Stimulated activated CD4-positive, alpha-beta T cell treated with anti-CD3 and anti-CD28 coated beads, Interleukin-4, amount 100 ng/mL, for 48 hours (primary cell): ENCODE data around the gene WDR90.

Experiments used
- DNase-seq, 2 donors: peaks; one replicate each; pipeline ENCODE4 v3.0.0-alpha.2; 2020; ENCODE audit warnings: low read depth in 2 of 2

The WDR90 gene

DNA sequence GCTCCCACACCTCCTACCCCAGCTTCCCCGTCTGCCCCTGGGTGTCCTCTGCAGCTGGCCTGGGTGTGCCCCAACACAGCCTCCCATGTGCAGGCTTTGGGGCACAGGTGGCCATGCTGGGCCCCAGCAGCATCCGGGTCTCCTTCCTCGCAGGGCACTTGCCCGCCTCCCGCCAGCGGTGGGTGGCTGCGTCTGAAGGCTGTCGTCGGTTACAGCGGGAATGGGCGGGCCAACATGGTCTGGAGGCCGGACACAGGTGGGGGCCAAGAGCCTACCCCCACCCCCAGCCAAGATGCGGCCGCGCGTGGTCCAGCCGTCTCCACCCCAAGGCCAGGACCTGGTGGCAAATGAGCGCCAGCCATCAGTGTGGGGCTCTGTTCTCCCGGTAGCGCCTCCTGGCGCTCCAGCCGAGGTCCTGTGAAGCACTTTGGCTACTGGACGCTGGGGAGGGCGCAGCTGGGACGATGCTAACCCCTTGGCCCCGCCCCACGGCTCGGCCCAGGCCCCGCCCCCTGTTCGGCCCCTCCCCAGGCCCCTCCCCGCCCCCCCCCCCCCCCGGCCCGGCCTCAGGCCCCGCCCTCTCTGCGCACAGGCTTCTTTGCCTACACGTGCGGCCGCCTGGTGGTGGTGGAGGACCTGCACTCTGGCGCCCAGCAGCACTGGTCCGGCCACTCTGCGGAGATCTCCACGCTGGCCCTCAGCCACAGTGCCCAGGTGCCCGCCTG is 11.5 kb downstream of the WDR90 start:
- peak in 1 of 2 donors; percentile 67 for DNase-seq

DNA sequence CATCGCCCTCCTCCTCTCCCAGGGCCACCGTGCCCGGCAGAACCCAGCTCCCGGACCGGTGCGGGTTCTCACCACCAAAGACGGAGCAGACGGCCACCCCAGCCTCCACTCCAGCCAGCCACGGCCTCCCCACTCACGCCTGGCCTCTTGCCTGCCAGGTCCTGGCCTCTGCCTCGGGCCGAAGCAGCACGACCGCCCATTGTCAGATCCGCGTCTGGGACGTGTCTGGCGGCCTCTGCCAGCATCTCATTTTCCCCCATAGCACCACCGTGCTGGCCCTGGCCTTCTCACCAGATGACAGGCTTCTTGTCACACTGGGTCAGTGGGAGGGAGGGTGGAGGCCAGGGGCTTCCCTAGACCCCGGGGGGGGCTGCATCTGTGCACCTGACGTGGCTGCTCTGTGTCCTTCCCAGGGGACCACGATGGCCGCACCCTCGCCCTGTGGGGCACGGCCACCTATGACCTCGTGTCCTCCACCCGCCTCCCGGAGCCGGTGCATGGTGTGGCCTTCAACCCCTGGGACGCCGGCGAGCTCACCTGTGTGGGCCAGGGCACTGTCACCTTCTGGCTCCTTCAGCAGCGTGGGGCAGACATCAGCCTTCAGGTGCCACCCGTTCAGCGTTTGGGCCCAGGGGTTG is 12.1 kb downstream of the WDR90 start:
- no peak for DNase-seq

DNA sequence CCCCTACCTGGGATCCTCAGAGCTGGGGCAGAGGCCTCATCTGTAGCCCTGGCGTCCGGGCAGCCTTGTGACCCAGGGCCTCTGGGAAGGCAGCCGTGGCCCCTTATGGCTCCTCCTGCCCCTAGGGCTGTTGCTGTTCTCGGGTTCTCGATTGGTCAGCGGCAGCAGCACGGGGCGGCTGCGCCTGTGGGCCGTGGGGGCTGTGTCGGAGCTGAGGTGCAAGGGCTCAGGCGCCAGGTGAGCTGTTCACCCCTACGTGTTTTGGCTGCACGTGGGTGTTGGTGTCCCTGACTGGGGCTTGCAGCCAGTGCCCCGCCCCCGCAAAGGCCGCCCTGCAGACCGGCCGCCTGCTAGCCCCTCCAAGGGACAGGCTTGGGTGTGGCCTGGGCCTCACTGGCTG is 12.9 kb downstream of the WDR90 start:
- no peak for DNase-seq

DNA sequence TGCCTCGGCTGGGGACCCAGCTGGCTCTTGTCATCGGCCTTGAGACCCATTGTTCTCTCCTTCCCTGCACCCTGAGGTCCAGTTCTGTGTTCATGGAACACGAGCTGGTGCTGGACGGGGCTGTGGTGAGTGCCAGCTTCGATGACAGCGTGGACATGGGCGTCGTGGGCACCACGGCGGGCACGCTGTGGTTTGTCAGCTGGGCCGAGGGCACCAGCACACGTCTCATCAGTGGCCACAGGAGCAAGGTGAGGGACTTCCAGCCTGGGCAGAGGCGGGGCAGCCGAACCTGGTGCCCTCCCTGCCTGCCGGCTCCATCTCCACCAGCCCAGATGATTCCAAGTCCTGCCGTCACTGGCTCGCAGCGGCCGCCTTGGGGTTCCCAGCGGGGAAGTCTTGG is 13.4 kb downstream of the WDR90 start:
- DNase-seq = no peak

DNA sequence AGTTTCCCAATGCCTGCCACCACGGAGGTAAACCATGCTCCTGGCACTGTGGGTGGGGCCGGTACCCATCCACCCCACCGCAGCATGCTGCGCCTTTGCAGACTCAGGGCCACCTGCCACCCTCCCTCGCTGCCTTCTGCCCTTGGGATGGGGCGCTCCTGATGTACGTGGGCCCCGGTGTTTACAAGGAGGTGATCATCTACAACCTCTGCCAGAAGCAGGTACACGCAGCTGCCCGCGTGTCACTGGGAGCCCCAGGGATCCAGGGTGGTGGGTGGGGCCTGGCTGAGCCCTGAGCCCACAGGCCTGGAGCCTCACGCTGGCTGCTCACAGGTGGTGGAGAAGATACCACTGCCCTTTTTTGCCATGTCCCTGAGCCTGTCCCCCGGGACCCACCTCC is 17.4 kb downstream of the WDR90 start:
- DNase-seq = no peak

DNA sequence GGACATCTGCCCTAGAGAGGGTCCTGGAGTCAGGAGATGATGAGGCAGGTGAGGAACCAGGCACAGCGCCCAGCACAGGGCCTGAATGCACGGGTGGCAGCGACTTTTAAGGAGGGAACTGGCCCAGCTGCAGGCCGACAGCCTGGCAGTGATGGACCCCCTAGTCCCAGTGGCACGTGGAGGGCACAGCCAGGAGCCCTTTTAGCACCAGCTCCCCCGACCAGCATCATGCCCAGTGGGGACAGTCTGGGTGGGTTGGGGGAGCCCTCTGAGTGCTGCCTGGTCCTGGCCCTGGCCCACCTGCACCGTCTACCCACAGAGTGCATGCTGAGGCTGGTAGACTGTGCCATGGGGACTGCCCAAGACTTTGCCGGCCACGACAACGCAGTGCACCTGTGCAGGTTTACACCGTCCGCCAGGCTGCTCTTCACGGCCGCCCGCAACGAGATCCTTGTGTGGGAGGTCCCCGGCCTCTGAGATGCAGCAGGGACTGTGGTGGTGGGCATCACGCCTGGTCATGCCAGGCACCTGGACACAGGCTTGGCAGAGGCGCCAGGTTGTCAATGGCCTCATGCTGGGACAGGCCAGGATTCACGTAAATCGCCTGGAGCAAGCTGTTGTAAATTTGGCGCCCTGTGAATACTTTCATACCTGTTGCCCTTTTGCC is 18.1 kb downstream of the WDR90 start:
- no peak for DNase-seq

DNA sequence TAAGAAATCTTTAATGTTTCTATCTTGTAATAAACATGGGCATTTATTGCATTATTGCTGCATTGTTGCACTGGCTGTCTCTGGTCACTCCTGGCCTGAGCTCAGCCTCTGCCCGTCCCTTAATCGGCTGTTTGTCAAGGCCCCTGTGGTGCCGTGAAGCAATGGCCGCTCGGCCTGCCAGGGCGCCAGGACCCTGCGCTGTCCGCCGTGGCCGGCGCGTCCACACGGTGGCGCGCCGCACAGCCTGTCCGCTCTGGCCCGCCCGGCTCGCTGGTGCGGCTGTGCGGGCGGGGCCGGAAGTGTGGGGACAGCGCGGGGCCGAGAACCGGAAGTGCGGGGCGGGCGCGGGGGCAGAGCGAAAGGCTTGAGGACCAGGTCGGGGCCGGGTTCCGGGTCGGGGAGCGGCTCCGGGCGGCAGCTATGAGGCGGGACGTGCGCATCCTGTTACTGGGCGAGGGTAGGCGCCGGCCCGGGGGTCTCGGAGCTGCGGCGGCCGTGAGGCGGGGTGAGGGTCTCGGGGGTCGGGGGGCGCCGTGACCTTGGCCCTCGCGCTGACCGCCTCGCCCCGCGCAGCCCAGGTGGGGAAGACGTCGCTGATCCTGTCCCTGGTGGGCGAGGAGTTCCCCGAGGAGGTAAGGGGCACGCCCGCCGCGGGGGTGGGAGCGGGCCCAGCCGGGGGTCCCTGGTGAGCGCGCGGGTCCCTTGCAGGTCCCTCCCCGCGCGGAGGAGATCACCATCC is 18.8 kb downstream of the WDR90 start, which contains the start of gene RHOT2:
TSS of gene RHOT2 (plus strand) at position 353 of the 739 bp plus-strand sequence. CDS start at position 421, 68 bp downstream.
- peak; percentile 90 to 95 for DNase-seq

DNA sequence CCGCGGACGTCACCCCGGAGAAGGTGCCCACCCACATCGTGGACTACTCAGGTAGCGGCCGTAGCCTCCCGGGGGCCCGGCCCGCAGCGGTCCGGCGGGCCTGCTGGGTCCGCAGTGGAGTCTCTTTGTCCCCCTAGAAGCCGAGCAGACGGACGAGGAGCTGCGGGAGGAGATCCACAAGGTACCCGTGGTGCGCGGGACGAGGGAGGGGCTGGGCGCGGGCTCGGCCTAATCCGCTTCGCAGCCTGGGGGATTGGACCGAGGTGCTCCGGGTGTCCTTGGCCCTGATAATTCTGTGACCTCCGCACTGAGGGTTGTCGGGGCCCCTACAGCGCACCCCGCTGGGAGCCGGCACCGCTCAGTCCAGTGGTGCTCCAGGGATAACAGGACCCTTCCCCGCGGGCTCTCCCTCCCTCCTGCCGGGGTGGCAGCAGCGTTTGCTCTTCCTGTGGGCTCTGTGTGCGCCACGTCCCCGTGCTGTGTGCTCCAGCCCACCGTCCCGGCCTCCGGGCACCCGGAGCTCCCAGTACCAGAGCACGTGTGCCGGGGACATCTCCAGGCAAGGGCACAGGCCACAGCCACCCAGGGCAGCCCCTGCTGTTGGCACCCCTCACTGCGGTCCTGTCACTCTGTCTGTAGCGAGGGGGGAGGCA is 19.5 kb downstream of the WDR90 start:
- no peak for DNase-seq

DNA sequence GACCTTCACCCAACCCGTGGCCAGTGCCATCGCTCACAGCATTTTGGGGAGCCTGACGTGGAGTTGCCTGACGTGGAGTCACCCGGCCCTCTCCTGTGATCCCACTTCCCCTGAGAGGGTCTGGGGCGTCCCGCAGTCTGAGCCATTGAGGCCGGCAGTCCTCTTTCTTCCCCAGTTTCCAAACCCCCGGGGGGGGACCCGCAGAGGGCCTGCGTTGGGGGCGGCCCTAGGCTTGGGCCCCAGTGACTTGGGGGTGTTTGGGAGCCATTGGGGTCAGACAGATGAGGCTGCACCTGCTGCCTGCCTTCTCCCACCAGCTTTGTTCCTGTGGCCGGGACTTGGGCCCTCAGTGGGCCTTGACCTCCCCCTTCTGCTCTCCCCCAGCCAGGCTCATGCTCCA is 20.5 kb downstream of the WDR90 start:
- DNase-seq = no peak

DNA sequence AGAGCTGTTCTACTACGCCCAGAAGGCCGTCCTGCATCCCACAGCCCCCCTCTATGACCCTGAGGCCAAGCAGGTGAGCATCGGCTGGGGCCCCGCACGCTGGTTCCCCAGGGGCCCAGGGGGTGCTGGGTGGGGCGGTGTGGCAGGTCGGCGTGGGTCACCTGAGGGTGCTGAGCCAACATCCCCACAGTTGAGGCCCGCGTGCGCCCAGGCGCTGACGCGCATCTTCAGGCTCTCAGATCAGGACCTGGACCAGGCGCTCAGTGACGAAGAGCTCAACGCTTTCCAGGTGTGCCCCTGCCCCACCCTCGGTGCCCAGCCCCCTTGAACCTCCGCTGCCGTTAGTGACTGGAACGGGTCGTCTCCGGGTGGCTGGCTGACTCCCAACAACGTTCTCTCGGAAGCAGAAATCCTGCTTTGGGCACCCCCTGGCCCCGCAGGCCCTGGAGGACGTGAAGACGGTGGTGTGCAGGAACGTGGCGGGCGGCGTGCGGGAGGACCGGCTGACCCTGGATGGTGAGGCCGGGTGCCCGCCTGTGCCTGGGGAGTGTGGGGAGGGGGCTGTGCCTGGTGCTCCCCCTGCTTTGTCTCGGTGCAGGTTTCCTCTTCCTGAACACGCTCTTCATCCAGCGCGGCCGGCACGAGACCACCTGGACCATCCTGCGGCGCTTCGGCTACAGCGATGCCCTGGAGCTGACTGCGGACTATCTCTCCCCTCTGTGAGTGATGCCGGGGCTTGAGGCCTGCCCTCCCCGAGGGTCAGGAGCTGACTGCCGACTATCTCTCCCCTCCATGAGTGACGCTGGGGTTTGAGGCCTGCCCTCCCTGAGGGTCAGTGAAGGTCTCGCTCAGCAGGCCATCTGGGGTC is 21.6 kb downstream of the WDR90 start:
- no peak for DNase-seq

DNA sequence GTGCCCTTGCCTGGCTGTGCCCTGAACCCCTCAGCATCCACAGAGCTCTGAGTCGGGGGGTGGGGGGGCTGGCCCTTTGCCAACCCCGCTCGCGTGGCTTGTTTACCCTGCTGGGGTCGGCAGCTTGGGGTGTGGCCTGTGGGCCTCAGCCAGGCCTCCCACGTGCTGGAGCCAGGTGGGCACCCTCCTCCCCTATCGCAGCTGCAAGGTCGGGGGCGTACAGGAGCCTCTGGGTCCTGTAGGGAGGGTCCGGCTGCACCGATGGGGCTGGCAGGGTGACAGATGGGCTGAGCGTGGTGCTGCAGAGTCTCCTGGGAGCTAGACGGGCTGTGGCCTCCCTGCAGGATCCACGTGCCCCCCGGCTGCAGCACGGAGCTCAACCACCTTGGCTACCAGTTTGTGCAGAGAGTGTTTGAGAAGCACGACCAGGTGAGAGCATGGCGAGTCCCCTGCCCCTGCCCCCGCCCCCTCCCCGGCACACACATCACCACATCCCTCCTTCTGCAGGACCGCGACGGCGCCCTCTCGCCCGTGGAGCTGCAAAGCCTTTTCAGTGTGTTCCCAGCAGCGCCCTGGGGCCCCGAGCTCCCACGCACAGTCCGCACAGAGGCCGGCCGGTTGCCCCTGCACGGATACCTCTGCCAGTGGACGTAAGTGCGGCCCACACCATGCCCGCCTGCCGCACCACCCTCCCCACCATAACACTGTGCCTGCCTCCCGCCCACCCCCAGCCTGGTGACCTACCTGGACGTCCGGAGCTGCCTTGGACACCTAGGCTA is 22.4 kb downstream of the WDR90 start:
- DNase-seq = no peak

DNA sequence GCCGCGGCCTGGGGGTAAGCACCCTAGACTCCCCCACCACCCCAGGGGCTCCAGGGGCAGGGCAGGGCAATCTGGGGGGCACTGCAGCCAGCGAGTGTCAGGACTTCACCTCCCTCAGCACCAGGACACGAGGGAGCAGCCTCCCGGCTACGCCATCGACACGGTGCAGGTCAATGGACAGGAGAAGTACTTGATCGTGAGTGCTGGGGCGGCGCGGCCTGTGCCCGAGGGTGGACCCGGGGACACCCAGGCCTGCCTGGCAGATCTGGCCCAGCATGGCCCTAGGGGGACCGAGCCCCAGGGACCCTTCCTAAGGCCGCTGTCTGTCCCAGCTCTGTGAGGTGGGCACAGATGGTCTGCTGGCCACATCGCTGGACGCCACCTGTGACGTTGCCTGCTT is 23.2 kb downstream of the WDR90 start:
- no peak for DNase-seq

DNA sequence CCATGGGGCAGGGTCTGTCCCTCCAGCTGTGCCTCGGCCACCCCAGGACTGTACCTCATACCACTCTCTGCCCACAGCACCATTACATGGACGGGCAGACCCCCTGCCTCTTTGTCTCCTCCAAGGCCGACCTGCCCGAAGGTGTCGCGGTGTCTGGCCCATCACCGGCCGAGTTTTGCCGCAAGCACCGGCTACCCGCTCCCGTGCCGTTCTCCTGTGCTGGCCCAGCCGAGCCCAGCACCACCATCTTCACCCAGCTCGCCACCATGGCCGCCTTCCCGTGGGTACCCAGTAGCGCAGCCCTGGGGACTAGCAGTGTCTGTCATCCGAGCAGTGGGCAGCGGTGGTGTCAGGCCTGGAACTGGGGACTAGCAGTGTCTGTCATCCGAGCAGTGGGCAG is 23.7 kb downstream of the WDR90 start:
- DNase-seq = no peak

DNA sequence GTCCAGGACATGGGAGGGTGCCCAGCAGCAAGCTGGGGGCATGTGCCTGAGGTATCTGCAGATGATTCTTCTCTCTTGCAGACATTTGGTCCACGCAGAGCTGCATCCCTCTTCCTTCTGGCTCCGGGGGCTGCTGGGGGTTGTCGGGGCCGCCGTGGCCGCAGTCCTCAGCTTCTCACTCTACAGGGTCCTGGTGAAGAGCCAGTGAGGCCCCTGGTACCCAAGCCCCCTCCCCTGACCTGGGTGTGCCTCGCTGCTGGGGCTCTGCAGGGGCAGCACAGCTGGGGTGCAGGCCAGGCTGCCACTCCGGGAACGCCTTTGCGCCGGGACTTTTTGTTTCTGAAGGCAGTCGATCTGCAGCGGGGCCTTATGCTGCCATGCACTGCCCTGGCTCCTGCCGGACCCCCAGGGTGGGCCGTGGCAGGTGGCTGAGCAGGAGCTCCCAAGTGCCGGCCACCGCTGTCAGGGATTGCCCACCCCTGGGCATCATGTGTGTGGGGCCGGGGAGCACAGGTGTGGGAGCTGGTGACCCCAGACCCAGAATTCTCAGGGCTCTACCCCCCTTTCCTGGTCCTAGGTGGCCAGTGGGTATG is 24.3 kb downstream of the WDR90 start:
- no peak for DNase-seq

DNA sequence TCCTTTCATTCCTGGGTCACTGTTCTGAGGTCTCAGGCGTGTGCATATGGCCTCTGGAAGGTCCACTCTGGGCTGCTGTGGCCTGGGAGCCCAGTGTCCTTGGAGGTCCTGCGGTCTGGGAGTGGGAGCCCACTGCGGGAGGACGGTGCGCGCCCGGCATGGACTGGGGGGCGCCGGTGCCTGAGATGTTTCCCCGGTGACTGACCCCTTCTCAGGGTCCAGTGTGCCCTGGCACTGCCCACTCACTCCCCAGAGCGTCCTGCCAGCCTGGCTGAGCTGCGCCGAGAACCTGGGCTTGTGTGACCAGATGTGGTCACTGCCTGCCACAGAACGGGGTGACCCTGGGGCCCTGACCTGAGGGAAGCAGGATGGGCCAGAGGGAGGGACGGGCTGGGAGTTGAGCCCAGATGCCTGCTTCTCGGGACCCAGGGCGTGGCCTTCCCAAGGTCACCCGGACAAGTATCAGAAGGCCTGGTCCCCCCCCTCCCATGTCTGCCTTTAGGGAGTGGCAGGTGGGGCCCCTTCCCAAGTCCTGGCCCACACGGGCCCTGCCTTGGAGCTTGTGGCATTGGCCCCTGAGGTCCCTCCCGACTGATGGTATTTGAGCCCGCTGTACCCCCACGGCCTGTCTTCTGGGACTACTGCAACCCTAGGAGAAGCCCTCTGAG is 25.2 kb downstream of the WDR90 start:
- no peak for DNase-seq

DNA sequence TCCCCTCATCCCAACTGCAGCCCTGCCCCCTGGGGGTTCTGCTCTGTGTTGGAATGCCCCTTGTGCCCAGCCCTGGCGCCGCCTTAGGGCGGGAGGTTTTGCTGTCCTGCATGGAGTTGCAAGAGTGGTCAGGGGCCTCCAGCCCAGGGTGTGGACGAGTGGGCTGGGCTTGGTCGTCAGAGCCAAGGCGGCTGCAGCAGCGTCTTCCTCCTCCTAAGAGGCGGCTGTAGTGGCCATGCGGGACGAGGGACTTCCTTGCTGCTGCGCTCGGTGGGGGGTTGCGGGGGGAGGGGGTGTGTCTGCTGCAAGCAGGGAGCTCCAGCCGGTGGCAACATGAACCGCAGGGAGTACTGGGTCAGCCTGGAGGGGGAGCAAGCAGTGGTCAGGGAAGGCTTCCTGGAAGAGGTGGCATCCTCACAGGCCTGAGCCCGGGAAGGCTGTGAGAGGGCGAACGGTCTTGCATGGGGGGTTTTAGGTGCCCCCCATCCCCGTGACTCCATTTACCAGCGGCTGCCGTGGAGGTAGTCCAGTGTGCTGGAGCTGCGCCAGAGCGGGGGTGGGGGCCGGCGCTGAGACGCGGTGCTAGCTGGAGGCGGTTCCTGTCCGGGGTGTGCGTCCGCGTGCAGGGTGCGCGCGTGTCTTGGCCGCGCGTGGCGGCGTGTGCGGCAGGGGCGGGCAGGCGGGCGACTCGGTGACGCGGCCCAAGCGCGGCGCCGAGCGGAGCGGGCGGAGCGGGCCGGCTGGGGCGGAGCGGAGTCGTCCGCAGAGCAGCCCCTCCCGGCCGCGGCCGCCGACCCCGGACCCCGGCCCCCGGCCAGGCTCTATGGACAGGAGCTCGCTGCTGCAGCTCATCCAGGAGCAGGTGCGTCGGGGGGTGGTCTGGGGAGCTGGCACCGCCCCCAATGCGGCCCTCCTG is 26.1 kb downstream of the WDR90 start, which contains the start of gene RHBDL1:
TSS of gene RHBDL1 (plus strand) at position 704 of the 916 bp plus-strand sequence. CDS start at position 824, 120 bp downstream.
- no peak for DNase-seq

DNA sequence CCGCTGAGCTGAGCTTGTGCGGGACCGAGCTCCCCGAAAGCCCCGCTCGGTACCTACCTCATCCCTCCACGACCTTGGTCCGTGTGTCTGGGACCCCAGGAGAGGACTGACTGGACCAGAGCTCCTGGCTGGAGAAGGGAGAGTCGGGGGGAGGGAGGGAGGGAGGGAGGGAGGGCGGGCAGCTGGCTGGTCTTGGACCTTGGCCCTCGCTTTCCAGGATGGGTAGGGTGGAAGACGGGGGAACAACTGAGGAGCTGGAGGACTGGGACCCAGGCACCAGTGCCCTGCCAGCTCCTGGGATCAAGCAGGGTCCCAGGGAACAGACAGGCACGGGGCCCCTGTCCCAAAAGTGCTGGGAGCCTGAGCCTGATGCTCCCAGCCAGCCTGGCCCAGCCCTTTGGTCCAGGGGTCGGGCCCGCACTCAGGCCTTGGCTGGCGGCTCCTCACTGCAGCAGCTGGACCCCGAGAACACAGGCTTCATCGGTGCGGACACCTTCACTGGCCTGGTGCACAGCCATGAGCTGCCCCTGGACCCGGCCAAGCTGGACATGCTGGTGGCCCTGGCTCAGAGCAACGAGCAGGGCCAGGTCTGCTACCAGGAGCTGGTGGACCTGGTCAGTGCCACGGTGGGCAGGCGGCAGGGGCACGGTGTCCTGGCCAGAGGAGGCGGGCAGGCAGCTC is 26.9 kb downstream of the WDR90 start:
- DNase-seq = no peak
